ENCODE data around the gene CAMKMT. TPM values are rescaled to one million over a fixed set of nuclear protein-coding genes. Genes with fewer than 3 reads are reported as not detected.
"Not testable (repeated sequence)": the region's sequence is repeated elsewhere in the genome, so short reads cannot be mapped to it uniquely, and the experiment has no call there.

The CAMKMT gene
- total and polyA plus RNA-seq, 2 experiments from 2014 or later: 26.5 to 29.5 TPM

DNA sequence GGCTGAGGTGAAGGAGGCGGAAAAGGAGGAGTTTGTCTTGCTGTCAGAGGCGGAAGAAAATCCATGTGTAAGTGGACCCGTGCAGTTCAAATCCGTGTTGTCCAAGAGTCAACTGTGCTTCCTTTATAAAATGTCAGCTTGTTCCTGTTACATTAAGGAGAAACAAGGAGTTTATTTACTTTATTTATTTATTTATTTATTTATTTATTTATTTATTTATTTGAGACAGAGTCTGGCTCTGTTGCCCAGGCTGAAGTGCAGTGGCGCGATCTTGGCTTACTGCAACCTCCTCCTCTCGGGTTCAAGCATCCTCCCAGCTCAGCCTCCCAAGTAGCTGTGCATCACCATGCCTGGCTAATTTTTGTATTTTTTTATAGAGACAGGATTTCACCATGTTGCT is 143.9 kb downstream of the CAMKMT start:
- not testable (repeated sequence) for H2AFZ ChIP-seq; H3K27ac ChIP-seq (ENCODE audit: low read depth); H3K36me3 ChIP-seq (ENCODE audit: insufficient read depth); H3K27me3 ChIP-seq (ENCODE audit: insufficient read depth); H3K9me2 ChIP-seq (ENCODE audit: insufficient read depth); DNase-seq (ENCODE audit: low spot score); ATAC-seq; H4K20me1 ChIP-seq (replicated peaks; ENCODE audit: insufficient read depth); H3K36me3 Mint-ChIP-seq (ENCODE audit: low read depth); H3K4me2 ChIP-seq; H3K9me3 Mint-ChIP-seq; H3F3A ChIP-seq (replicated peaks; ENCODE audit: low read depth); H3K27me3 Mint-ChIP-seq (ENCODE audit: insufficient read depth, low read depth, poor library complexity); H3K4me3 ChIP-seq; H3K4me3 Mint-ChIP-seq; H3K27ac Mint-ChIP-seq; H3K79me2 ChIP-seq (replicated peaks; ENCODE audit: insufficient read depth)
- peaks cover 28% of the 10 kb centered on the region for H3K4me1 Mint-ChIP-seq
- peaks cover 22% of the 10 kb centered on the region for H3K4me1 ChIP-seq (ENCODE audit: insufficient read depth)

DNA sequence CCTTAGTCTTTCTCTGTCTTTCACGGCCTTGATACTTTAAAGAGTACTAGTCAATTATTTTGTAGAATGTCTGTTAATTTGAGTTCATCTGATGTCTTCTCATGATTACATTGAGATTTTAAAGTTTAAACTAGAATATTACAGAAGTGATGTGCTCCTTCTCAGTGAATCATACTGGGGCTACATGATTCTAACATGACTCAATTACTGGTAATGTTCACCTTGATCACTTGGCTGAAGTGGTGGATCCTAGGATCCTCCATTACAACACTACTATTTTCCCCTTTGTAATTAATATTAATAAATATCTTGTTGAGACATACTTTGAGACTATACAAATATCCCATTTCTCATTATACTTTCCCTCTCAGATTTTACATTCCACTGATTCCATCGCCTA is 148.5 kb downstream of the CAMKMT start:
- no peaks in the 10 kb centered on the region for H4K20me1 ChIP-seq (replicated peaks; ENCODE audit: insufficient read depth)
- no peaks in the 10 kb centered on the region for H3K36me3 ChIP-seq (ENCODE audit: insufficient read depth)
- no peak overlapping the region for H3K4me3 ChIP-seq
- Mint-ChIP-seq H3K27ac (no peak overlapping the region), H3K27me3 (ENCODE audit: insufficient read depth, low read depth, poor library complexity) (peaks cover 2% of the 10 kb centered on the region), H3K9me3 (no peaks in the 10 kb centered on the region), H3K4me1 (peaks cover 20% of the 10 kb centered on the region), H3K36me3 (ENCODE audit: low read depth) (peaks cover 3% of the 10 kb centered on the region; the same call in 1 of the 3 replicates), H3K4me3 (no peak overlapping the region)
- no peaks in the 10 kb centered on the region for H3K27me3 ChIP-seq (ENCODE audit: insufficient read depth)
- no peak overlapping the region for H3K27ac ChIP-seq (ENCODE audit: low read depth)
- no peak overlapping the region for H3K4me2 ChIP-seq
- H3F3A ChIP-seq (replicated peaks; ENCODE audit: low read depth): no peaks in the 10 kb centered on the region
- H2AFZ ChIP-seq: no peak overlapping the region
- DNase-seq (ENCODE audit: low spot score) (no peak), ATAC-seq (no peak)
- H3K4me1 ChIP-seq (ENCODE audit: insufficient read depth): peaks cover 21% of the 10 kb centered on the region
- no peaks in the 10 kb centered on the region for H3K9me2 ChIP-seq (ENCODE audit: insufficient read depth)
- TF ChIP-seq, protein P1, sequence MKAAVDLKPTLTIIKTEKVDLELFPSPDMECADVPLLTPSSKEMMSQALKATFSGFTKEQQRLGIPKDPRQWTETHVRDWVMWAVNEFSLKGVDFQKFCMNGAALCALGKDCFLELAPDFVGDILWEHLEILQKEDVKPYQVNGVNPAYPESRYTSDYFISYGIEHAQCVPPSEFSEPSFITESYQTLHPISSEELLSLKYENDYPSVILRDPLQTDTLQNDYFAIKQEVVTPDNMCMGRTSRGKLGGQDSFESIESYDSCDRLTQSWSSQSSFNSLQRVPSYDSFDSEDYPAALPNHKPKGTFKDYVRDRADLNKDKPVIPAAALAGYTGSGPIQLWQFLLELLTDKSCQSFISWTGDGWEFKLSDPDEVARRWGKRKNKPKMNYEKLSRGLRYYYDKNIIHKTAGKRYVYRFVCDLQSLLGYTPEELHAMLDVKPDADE (IDR thresholded peaks at IDR 0.05): no peak
- TF ChIP-seq, protein P2, sequence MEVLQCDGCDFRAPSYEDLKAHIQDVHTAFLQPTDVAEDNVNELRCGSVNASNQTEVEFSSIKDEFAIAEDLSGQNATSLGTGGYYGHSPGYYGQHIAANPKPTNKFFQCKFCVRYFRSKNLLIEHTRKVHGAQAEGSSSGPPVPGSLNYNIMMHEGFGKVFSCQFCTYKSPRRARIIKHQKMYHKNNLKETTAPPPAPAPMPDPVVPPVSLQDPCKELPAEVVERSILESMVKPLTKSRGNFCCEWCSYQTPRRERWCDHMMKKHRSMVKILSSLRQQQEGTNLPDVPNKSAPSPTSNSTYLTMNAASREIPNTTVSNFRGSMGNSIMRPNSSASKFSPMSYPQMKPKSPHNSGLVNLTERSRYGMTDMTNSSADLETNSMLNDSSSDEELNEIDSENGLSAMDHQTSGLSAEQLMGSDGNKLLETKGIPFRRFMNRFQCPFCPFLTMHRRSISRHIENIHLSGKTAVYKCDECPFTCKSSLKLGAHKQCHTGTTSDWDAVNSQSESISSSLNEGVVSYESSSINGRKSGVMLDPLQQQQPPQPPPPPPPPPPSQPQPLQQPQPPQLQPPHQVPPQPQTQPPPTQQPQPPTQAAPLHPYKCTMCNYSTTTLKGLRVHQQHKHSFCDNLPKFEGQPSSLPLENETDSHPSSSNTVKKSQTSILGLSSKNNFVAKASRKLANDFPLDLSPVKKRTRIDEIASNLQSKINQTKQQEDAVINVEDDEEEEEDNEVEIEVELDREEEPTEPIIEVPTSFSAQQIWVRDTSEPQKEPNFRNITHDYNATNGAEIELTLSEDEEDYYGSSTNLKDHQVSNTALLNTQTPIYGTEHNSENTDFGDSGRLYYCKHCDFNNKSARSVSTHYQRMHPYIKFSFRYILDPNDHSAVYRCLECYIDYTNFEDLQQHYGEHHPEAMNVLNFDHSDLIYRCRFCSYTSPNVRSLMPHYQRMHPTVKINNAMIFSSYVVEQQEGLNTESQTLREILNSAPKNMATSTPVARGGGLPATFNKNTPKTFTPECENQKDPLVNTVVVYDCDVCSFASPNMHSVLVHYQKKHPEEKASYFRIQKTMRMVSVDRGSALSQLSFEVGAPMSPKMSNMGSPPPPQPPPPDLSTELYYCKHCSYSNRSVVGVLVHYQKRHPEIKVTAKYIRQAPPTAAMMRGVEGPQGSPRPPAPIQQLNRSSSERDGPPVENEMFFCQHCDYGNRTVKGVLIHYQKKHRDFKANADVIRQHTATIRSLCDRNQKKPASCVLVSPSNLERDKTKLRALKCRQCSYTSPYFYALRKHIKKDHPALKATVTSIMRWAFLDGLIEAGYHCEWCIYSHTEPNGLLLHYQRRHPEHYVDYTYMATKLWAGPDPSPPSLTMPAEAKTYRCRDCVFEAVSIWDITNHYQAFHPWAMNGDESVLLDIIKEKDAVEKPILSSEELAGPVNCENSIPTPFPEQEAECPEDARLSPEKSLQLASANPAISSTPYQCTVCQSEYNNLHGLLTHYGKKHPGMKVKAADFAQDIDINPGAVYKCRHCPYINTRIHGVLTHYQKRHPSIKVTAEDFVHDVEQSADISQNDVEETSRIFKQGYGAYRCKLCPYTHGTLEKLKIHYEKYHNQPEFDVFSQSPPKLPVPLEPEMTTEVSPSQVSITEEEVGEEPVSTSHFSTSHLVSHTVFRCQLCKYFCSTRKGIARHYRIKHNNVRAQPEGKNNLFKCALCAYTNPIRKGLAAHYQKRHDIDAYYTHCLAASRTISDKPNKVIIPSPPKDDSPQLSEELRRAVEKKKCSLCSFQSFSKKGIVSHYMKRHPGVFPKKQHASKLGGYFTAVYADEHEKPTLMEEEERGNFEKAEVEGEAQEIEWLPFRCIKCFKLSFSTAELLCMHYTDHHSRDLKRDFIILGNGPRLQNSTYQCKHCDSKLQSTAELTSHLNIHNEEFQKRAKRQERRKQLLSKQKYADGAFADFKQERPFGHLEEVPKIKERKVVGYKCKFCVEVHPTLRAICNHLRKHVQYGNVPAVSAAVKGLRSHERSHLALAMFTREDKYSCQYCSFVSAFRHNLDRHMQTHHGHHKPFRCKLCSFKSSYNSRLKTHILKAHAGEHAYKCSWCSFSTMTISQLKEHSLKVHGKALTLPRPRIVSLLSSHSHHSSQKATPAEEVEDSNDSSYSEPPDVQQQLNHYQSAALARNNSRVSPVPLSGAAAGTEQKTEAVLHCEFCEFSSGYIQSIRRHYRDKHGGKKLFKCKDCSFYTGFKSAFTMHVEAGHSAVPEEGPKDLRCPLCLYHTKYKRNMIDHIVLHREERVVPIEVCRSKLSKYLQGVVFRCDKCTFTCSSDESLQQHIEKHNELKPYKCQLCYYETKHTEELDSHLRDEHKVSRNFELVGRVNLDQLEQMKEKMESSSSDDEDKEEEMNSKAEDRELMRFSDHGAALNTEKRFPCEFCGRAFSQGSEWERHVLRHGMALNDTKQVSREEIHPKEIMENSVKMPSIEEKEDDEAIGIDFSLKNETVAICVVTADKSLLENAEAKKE (CRISPR knock-in tag; IDR thresholded peaks at IDR 0.05): no peak
- TF ChIP-seq ZNF114 (CRISPR knock-in tag; IDR thresholded peaks at IDR 0.05): no peak
- no peak for TF ChIP-seq JUNB (IDR thresholded peaks at IDR 0.05; ENCODE audit: unreplicated experiment)
- H3K79me2 ChIP-seq (replicated peaks; ENCODE audit: insufficient read depth): no peaks in the 10 kb centered on the region

All from GM23338 (cell line).